Endothelial cell of umbilical vein (primary cell): ENCODE results near the gene IL17REL.

Experiments
- CTCF ChIP-seq, 2 donors: IDR thresholded peaks; 1 replicate in 1 of 2; 2 replicates in 1 of 2; pipeline ENCODE4 v1.5.1; 2011; ENCODE audit warnings: low read length in 2 of 2, mild to moderate bottlenecking in 2 of 2, moderate library complexity in 2 of 2, control low read depth in 1 of 2, inconsistent platforms in 1 of 2, low read depth in 1 of 2; ENCODE audit not compliant: insufficient read depth in 1 of 2; ENCODE audit errors: extremely low read depth in 1 of 2
- EZH2 ChIP-seq: IDR thresholded peaks from 2 replicates; pipeline ENCODE4 v1.6.1; 2012; ENCODE audit warnings: borderline replicate concordance, low read depth, mild to moderate bottlenecking, moderate library complexity, low read length, inconsistent platforms; ENCODE audit not compliant: severe bottlenecking
- POLR2A ChIP-seq: IDR thresholded peaks from 2 replicates; pipeline ENCODE4 v1.6.1; 2012; ENCODE audit warnings: low read depth, mild to moderate bottlenecking, control low read depth, low read length
- POLR2AphosphoS5 ChIP-seq: IDR thresholded peaks from 2 replicates; pipeline ENCODE4 v1.6.1; 2012; ENCODE audit warnings: low read depth, mild to moderate bottlenecking, control low read depth, low read length, moderate library complexity; ENCODE audit not compliant: insufficient read depth

DNA sequence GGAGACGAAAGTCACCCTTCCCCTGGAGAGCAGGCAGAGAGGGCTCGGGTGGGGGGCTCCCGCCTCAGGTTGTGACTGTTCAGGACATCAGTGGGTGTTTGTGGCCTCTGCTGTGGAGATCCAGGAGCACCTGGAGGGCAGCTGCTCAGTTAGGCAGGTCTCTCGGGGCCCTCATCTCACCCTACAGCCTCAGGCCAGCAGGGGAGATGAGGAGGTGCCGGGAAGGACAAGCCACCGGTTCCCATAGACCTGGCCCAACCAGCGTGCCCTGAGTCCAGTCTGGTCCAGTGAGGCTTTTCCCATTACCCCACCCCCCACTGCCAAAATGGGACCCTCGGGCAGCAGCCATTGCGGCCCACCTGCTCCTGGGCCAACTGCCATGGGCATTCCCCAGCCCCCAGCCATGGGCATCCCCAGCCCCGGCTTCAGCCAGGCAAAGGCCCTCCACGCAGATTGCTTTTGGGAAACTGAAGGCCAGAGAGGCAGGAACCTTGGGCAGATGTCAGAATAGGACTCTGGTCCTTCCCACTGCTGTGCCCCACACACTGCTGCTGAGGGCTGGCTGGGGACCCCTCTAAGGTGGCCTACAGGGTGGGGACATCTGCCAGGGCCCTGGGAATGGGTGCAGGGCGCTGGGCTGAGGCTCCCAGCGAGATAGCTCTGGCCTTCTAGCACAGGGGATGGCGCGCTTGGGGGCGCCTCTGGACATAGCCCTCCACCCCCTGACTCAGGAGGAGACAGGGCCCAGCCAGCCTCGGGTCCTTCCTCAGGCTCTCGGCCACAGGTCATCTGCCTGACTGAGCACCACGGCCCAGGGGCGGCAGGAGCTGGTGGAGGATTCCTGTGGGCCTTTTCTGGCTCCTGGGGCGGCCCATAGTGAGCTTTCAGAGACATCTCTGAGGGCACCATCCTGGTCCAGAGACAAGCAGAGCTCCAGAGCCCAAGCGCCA is 47.2 kb downstream of the IL17REL start:
- no peak for TF ChIP-seq EZH2
- TF ChIP-seq POLR2AphosphoS5: peak; percentile 12
- no peak for TF ChIP-seq CTCF (IDR thresholded peaks at IDR 0.05; ENCODE audit: extremely low read depth in 1 of 2, insufficient read depth in 1 of 2, low read depth in 1 of 2, low read length in 2 of 2)
- TF ChIP-seq POLR2A: peak; percentile 68
